Lung (tissue), 12 donors: Measurements from ENCODE around the gene INPP4B. TPM values are rescaled to one million over a fixed set of nuclear protein-coding genes. Genes with fewer than 3 reads are reported as not detected.

Source experiments
- ATAC-seq: fragments of 200-7000 bp; cut with Tn5 transposase; one replicate; pipeline ENCODE4 v1.9.1; 2020; ENCODE audit warnings: moderate number of reproducible peaks; ENCODE audit not compliant: insufficient read depth, low FRiP score
- DNase-seq, 3 donors: peaks; one replicate each; pipeline ENCODE4 v3.0.0-alpha.2; 2013 to 2017
- H3K27ac ChIP-seq, 2 donors: one replicate each; pipeline ENCODE4 v1.5.1; 2013; ENCODE audit warnings: mild to moderate bottlenecking in 2 of 2, moderate library complexity in 2 of 2, control low read depth in 1 of 2, inconsistent platforms in 1 of 2, low read depth in 1 of 2, low read length in 1 of 2
- H3K27me3 ChIP-seq, 3 donors: one replicate each; pipeline ENCODE4 v1.5.1; 2013; ENCODE audit warnings: low read length in 2 of 3; ENCODE audit not compliant: control insufficient read depth in 3 of 3, insufficient read depth in 3 of 3
- H3K36me3 ChIP-seq, 4 donors: one replicate each; pipeline ENCODE4 v1.5.1; 2013; ENCODE audit warnings: low read length in 4 of 4, mild to moderate bottlenecking in 1 of 4, moderate library complexity in 1 of 4; ENCODE audit not compliant: control insufficient read depth in 4 of 4, insufficient read depth in 4 of 4
- H3K4me1 ChIP-seq, 5 donors: one replicate each; pipeline ENCODE4 v1.5.1; 2013; ENCODE audit warnings: low read length in 5 of 5, mild to moderate bottlenecking in 2 of 5, moderate library complexity in 1 of 5; ENCODE audit not compliant: control insufficient read depth in 5 of 5, insufficient read depth in 5 of 5
- H3K4me3 ChIP-seq: one replicate; pipeline ENCODE4 v1.5.1; 2013; ENCODE audit warnings: mild to moderate bottlenecking, control low read depth, moderate library complexity
- H3K9ac ChIP-seq, 2 donors: one replicate each; pipeline ENCODE4 v1.5.1; 2013; ENCODE audit warnings: low read length in 2 of 2, control low read depth in 1 of 2; ENCODE audit not compliant: insufficient read depth in 1 of 2
- H3K9me3 ChIP-seq, 4 donors: one replicate each; pipeline ENCODE4 v1.5.1; 2013; ENCODE audit warnings: low read length in 3 of 4, mild to moderate bottlenecking in 1 of 4, moderate library complexity in 1 of 4; ENCODE audit not compliant: control insufficient read depth in 4 of 4, insufficient read depth in 3 of 4
- CTCF ChIP-seq: IDR thresholded peaks from 2 replicates; pipeline ENCODE4 v1.5.1; 2012; ENCODE audit warnings: mild to moderate bottlenecking; ENCODE audit errors: control extremely low read depth, extremely low read depth
- WGBS, 2 donors: extraction: QIAGEN DNeasy Blood & Tissue Kit; methylation state at CpG; one replicate each; pipeline ENCODE4 v1.1.7; 2013; 5-methylcytosine and 5-hydroxymethylcytosine counted together
- polyA plus RNA-seq, 2 donors: library from polyadenylated mRNA; stranded (reverse); fragments of 200-250 nt; gene quantifications; one replicate each; pipeline ENCODE4 v1.2.1, GENCODE V29; 2013
- total RNA-seq, 2 donors: library from RNA; depleted of rRNA in 1 of 2; stranded (reverse); fragments of >200 nt in 1 of 2; gene quantifications; one replicate each; pipeline ENCODE4 v1.2.1, GENCODE V29; 2014 to 2021
- donor health status: control.
- donor health status: control.
- donor health status: Bipolar disorder and iron deficiency.
- donor health status: healthy.
- donor health status: DM: yes; HTN: yes; CAD: no.

Gene INPP4B
- total and polyA plus RNA-seq, 4 donors, result 2.4 to 32.6 (median 5.6) TPM

GRCh38 chr4:142043509-142043908 is 802.6 kb downstream of the INPP4B start:
- ATAC-seq (no peak), DNase-seq (no peak)
- no peak for TF ChIP-seq CTCF
- no peaks in the 10 kb centered on the region for H3K36me3 ChIP-seq
- no peak overlapping the region for H3K27ac ChIP-seq
- H3K4me1 ChIP-seq, result peaks cover 0 to under 1% (median 0%) of the 10 kb centered on the region in 5 donors
- H3K4me3 ChIP-seq, result no peak overlapping the region
- no peak overlapping the region for H3K9ac ChIP-seq
- no peaks in the 10 kb centered on the region for H3K27me3 ChIP-seq
- H3K9me3 ChIP-seq, result no peaks in the 10 kb centered on the region

- Histone ChIP-seq H3K4me3 (no peak overlapping the region), H3K9me3 (no peaks in the 10 kb centered on the region), H3K27ac (no peak overlapping the region), H3K36me3 (no peaks in the 10 kb centered on the region), H3K27me3 (no peaks in the 10 kb centered on the region), H3K4me1 (peaks cover 0 to 3% (median 0%) of the 10 kb centered on the region in 5 donors), H3K9ac (no peak overlapping the region)
- WGBS, 2 donors, result 68 to 80% methylated on average over 1 of the region's 1 CpG
- ATAC-seq (no peak), DNase-seq (no peak)
- no peak for TF ChIP-seq CTCF
These were observed 804.3 kb downstream of the INPP4B start for GRCh38 chr4:142041788-142042187.

GRCh38 chr4:142040043-142040442 is 806.1 kb downstream of the INPP4B start:
- Histone ChIP-seq H3K9me3 (no peaks in the 10 kb centered on the region), H3K9ac (no peak overlapping the region), H3K27me3 (no peaks in the 10 kb centered on the region), H3K4me3 (no peak overlapping the region), H3K27ac (no peak overlapping the region), H3K4me1 (peaks cover 0 to 3% (median 0%) of the 10 kb centered on the region in 5 donors), H3K36me3 (no peaks in the 10 kb centered on the region)
- TF ChIP-seq CTCF, result no peak
- DNase-seq (no peak), ATAC-seq (no peak)
- WGBS, 2 donors, result 66 to 85% methylated on average over 3 of the region's 3 CpGs
